SJCRH30 (cell line): ENCODE measurements around the gene RASGEF1B. TPM values are rescaled to one million over a fixed set of nuclear protein-coding genes. Genes with fewer than 3 reads are reported as not detected.

ENCODE experiments used
- DNase-seq, 2 experiments: peaks; one replicate each; pipeline ENCODE4 v3.0.0-alpha.2; 2015 to 2020
- H3K27ac ChIP-seq: fragments of 250-450 bp; sonication (Bioruptor Pico); 2 replicates; pipeline ENCODE4 v1.5.1; 2020; ENCODE audit warnings: mild to moderate bottlenecking, moderate library complexity
- H3K27me3 ChIP-seq: fragments of 250-450 bp; sonication (Bioruptor Pico); 2 replicates; pipeline ENCODE4 v1.5.1; 2020; ENCODE audit warnings: mild to moderate bottlenecking, moderate library complexity
- H3K36me3 ChIP-seq: fragments of 250-450 bp; sonication (Bioruptor Pico); 2 replicates; pipeline ENCODE4 v1.5.1; 2020; ENCODE audit warnings: mild to moderate bottlenecking, moderate library complexity
- H3K4me1 ChIP-seq: fragments of 250-450 bp; sonication (Bioruptor Pico); 2 replicates; pipeline ENCODE4 v1.5.1; 2020; ENCODE audit warnings: mild to moderate bottlenecking, moderate library complexity
- H3K4me3 ChIP-seq: fragments of 250-450 bp; sonication (Bioruptor Pico); 2 replicates; pipeline ENCODE4 v1.5.1; 2020; ENCODE audit warnings: mild to moderate bottlenecking, moderate library complexity
- H3K9me3 ChIP-seq: fragments of 250-450 bp; sonication (Bioruptor Pico); replicated peaks from 2 replicates; pipeline ENCODE4 v1.5.1; 2020; ENCODE audit warnings: mild to moderate bottlenecking, moderate library complexity
- total RNA-seq: library from RNA; depleted of rRNA; stranded (reverse); fragments of >200 nt; shearing (Covaris generic); gene quantifications from 2 replicates; pipeline ENCODE4 v1.2.3, GENCODE V29; 2014; rRNA removed

The RASGEF1B gene
- total RNA-seq: 0.10 and 0.28 TPM in 2 replicates

- no peak within 1 kb of the TSS for H3K27ac ChIP-seq
- peak within 1 kb of the TSS; percentile 58 for H3K4me3 ChIP-seq
- H3K27me3 ChIP-seq: peaks cover 19% of the 10 kb centered on the region; the same call in 1 of the 2 replicates
- peaks cover 3% of the 10 kb centered on the region; the same call in 1 of the 2 replicates for H3K4me1 ChIP-seq
- no peaks in the 10 kb centered on the region for H3K9me3 ChIP-seq
- no peaks in the 10 kb centered on the region for H3K36me3 ChIP-seq
- peak; percentile 53 to 70 for DNase-seq
Observed at GRCh38 chr4:81471588-81472280, at the start of gene RASGEF1B. RASGEF1B (minus strand) TSS chr4:81471907; CDS start chr4:81459508, 12,399 bp downstream.

- H3K4me1 ChIP-seq: no peaks in the 10 kb centered on the region
- no peak overlapping the region for H3K27ac ChIP-seq
- no peaks in the 10 kb centered on the region for H3K36me3 ChIP-seq
- H3K4me3 ChIP-seq: no peak overlapping the region
- no peaks in the 10 kb centered on the region for H3K9me3 ChIP-seq
- H3K27me3 ChIP-seq: no peaks in the 10 kb centered on the region
- no peak for DNase-seq
Observed at GRCh38 chr4:81519856-81520255, 48.1 kb upstream of the RASGEF1B start.

GRCh38 chr4:81519427-81519773 is 47.7 kb upstream of the RASGEF1B start:
- Histone ChIP-seq H3K9me3 (no peaks in the 10 kb centered on the region), H3K27me3 (no peaks in the 10 kb centered on the region), H3K27ac (no peak overlapping the region), H3K36me3 (no peaks in the 10 kb centered on the region), H3K4me1 (no peaks in the 10 kb centered on the region), H3K4me3 (no peak overlapping the region)
- no peak for DNase-seq

GRCh38 chr4:81518762-81519426 is 47.2 kb upstream of the RASGEF1B start:
- no peak overlapping the region for H3K27ac ChIP-seq
- no peaks in the 10 kb centered on the region for H3K9me3 ChIP-seq
- H3K4me3 ChIP-seq: no peak overlapping the region
- H3K4me1 ChIP-seq: no peaks in the 10 kb centered on the region
- H3K27me3 ChIP-seq: no peaks in the 10 kb centered on the region
- DNase-seq: no peak
- no peaks in the 10 kb centered on the region for H3K36me3 ChIP-seq

- Histone ChIP-seq H3K27me3 (no peaks in the 10 kb centered on the region), H3K36me3 (no peaks in the 10 kb centered on the region), H3K4me3 (no peak overlapping the region), H3K27ac (no peak overlapping the region), H3K9me3 (no peaks in the 10 kb centered on the region), H3K4me1 (no peaks in the 10 kb centered on the region)
- no peak for DNase-seq
Observed at GRCh38 chr4:81516241-81516640, 44.5 kb upstream of the RASGEF1B start.

GRCh38 chr4:81512757-81513501 is 41.2 kb upstream of the RASGEF1B start:
- Histone ChIP-seq H3K27ac (no peak overlapping the region), H3K4me1 (no peaks in the 10 kb centered on the region), H3K27me3 (no peaks in the 10 kb centered on the region), H3K9me3 (no peaks in the 10 kb centered on the region), H3K4me3 (no peak overlapping the region), H3K36me3 (no peaks in the 10 kb centered on the region)
- no peak for DNase-seq

GRCh38 chr4:81512001-81512756 is 40.5 kb upstream of the RASGEF1B start:
- no peaks in the 10 kb centered on the region for H3K27me3 ChIP-seq
- no peak for DNase-seq
- H3K4me1 ChIP-seq: no peaks in the 10 kb centered on the region
- no peak overlapping the region for H3K4me3 ChIP-seq
- H3K9me3 ChIP-seq: no peaks in the 10 kb centered on the region
- H3K36me3 ChIP-seq: no peaks in the 10 kb centered on the region
- H3K27ac ChIP-seq: no peak overlapping the region

GRCh38 chr4:81510643-81511178 is 39.0 kb upstream of the RASGEF1B start:
- no peaks in the 10 kb centered on the region for H3K4me1 ChIP-seq
- H3K9me3 ChIP-seq: no peaks in the 10 kb centered on the region
- no peak overlapping the region for H3K4me3 ChIP-seq
- no peaks in the 10 kb centered on the region for H3K36me3 ChIP-seq
- H3K27me3 ChIP-seq: no peaks in the 10 kb centered on the region
- no peak for DNase-seq
- H3K27ac ChIP-seq: no peak overlapping the region

GRCh38 chr4:81509822-81510221 is 38.1 kb upstream of the RASGEF1B start:
- H3K27ac ChIP-seq: no peak overlapping the region
- DNase-seq: no peak
- no peaks in the 10 kb centered on the region for H3K4me1 ChIP-seq
- no peaks in the 10 kb centered on the region for H3K36me3 ChIP-seq
- no peaks in the 10 kb centered on the region for H3K27me3 ChIP-seq
- no peak overlapping the region for H3K4me3 ChIP-seq
- no peaks in the 10 kb centered on the region for H3K9me3 ChIP-seq

GRCh38 chr4:81509191-81509590 is 37.5 kb upstream of the RASGEF1B start:
- Histone ChIP-seq H3K9me3 (no peaks in the 10 kb centered on the region), H3K27me3 (no peaks in the 10 kb centered on the region), H3K27ac (no peak overlapping the region), H3K4me3 (no peak overlapping the region), H3K4me1 (no peaks in the 10 kb centered on the region), H3K36me3 (no peaks in the 10 kb centered on the region)
- DNase-seq: no peak

GRCh38 chr4:81508411-81509185 is 36.9 kb upstream of the RASGEF1B start:
- H3K9me3 ChIP-seq: no peaks in the 10 kb centered on the region
- H3K4me3 ChIP-seq: no peak overlapping the region
- no peak overlapping the region for H3K27ac ChIP-seq
- H3K4me1 ChIP-seq: no peaks in the 10 kb centered on the region
- DNase-seq: no peak
- no peaks in the 10 kb centered on the region for H3K36me3 ChIP-seq
- H3K27me3 ChIP-seq: no peaks in the 10 kb centered on the region

- Histone ChIP-seq H3K9me3 (no peaks in the 10 kb centered on the region), H3K4me3 (no peak overlapping the region), H3K27ac (no peak overlapping the region), H3K4me1 (no peaks in the 10 kb centered on the region), H3K36me3 (no peaks in the 10 kb centered on the region), H3K27me3 (0 out of 2 replicates have a peak, but pooled peaks cover 5% of the 10 kb centered on the region)
- no peak for DNase-seq
Observed at GRCh38 chr4:81507530-81507929, 35.8 kb upstream of the RASGEF1B start.

- Histone ChIP-seq H3K4me1 (no peaks in the 10 kb centered on the region), H3K36me3 (no peaks in the 10 kb centered on the region), H3K27ac (no peak overlapping the region), H3K27me3 (peaks cover 13% of the 10 kb centered on the region), H3K9me3 (no peaks in the 10 kb centered on the region), H3K4me3 (no peak overlapping the region)
- DNase-seq: no peak
Observed at GRCh38 chr4:81506731-81507130, 35.0 kb upstream of the RASGEF1B start.

- Histone ChIP-seq H3K27ac (no peak overlapping the region), H3K9me3 (no peaks in the 10 kb centered on the region), H3K36me3 (no peaks in the 10 kb centered on the region), H3K4me3 (no peak overlapping the region), H3K27me3 (peaks cover 21% of the 10 kb centered on the region), H3K4me1 (no peaks in the 10 kb centered on the region)
- no peak for DNase-seq
Observed at GRCh38 chr4:81505726-81506125, 34.0 kb upstream of the RASGEF1B start.
